Esophagus squamous epithelium (tissue), 4 donors: ENCODE data around the gene ITPR2.

ENCODE experiments used
- CTCF ChIP-seq, 6 experiments: fragments of 450-650 bp in 4 of 6; fragments of 200-600 bp in 2 of 6; sonication (generic) in 2 of 6; IDR thresholded peaks; one replicate each; pipeline ENCODE4 v1.5.1; 2016 to 2019; ENCODE audit warnings: antibody characterized with exemption in 6 of 6, mild to moderate bottlenecking in 4 of 6, moderate library complexity in 4 of 6
- POLR2A ChIP-seq, 4 donors: fragments of 450-650 bp; IDR thresholded peaks; one replicate each; pipeline ENCODE4 v1.6.1; 2017; ENCODE audit warnings: antibody characterized with exemption in 4 of 4, mild to moderate bottlenecking in 4 of 4, moderate library complexity in 3 of 4

GRCh38 chr12:26514364-26514763 is 318.6 kb downstream of the ITPR2 start:
- no peak for TF ChIP-seq CTCF (IDR thresholded peaks at IDR 0.05)
- TF ChIP-seq POLR2A (IDR thresholded peaks at IDR 0.05) = no peak
